Measurements from ENCODE around the gene OR2L8.

Gene OR2L8

DNA sequence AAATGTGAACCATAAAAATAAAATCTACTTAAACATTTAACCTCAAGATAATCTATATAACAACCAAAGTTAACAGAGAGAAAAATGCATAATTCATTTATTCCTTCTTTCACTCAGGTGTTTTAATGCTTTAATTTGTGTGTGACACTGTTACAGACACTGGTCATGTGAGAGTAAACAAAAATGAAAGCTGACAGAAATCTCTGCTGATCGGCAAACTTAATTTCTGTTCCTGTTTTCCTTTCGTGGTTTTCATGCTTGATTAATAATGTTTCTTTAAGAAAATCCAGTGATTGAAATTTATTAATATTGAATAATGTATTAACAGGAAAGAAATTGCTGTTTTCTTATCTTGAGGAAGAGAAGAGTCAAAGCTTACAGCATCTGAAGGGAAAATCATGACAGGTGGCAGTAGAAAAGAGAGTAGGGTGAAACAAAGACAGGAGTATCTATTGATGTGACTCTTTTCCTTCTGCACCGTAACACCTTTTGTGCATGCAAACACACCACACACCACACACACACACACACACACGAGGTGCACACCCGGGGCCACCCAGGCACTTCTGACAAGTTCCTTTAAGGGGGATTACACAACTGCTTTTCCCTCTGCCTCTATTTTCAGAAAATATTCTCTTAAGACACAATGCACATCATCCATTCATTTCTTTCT lies 18.0 kb downstream of the OR2L8 start:
- Histone ChIP-seq H3K4me3 (replicated peaks; ENCODE audit: insufficient read depth, low read length) (no peak overlapping the region), H3K27me3 (ENCODE audit: insufficient read depth, poor library complexity, severe bottlenecking) (no peaks in the 10 kb centered on the region), H3K27ac (replicated peaks) (no peak overlapping the region)
- DNase-seq (ENCODE audit: low read depth in 1 of 2, low spot score in 1 of 2) = no peak
- TF ChIP-seq, protein P1, sequence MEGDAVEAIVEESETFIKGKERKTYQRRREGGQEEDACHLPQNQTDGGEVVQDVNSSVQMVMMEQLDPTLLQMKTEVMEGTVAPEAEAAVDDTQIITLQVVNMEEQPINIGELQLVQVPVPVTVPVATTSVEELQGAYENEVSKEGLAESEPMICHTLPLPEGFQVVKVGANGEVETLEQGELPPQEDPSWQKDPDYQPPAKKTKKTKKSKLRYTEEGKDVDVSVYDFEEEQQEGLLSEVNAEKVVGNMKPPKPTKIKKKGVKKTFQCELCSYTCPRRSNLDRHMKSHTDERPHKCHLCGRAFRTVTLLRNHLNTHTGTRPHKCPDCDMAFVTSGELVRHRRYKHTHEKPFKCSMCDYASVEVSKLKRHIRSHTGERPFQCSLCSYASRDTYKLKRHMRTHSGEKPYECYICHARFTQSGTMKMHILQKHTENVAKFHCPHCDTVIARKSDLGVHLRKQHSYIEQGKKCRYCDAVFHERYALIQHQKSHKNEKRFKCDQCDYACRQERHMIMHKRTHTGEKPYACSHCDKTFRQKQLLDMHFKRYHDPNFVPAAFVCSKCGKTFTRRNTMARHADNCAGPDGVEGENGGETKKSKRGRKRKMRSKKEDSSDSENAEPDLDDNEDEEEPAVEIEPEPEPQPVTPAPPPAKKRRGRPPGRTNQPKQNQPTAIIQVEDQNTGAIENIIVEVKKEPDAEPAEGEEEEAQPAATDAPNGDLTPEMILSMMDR (IDR thresholded peaks at IDR 0.05; ENCODE audit: insufficient read depth, low read length) = no peak

DNA sequence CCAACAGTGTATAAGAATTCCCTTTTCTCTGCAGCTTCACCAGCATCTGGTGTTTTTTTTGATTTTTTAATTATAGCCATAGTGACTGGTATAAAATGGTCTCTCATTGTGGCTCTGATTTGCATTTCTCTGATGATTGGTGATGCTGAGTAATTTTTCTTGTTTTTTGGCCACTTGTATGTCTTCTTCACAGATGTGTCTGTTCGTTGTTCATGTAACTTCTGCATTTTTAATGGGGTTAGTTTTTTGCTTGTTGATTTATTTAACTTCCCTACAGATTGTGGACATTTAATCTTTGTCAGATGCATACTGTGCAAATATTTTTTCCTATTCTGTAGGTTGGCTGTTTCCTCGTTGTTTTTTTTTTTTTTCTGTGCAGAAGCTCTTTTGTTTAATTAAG lies 44.3 kb downstream of the OR2L8 start:
- no peaks in the 10 kb centered on the region for H3K27me3 ChIP-seq (ENCODE audit: insufficient read depth, poor library complexity, severe bottlenecking)
- H3K4me3 ChIP-seq (replicated peaks; ENCODE audit: insufficient read depth, low read length) = no peak overlapping the region
- no peak overlapping the region for H3K27ac ChIP-seq (replicated peaks)
- no peak for DNase-seq (ENCODE audit: low read depth in 1 of 2, low spot score in 1 of 2)
- TF ChIP-seq GABPA (IDR thresholded peaks at IDR 0.05; ENCODE audit: low read depth) = no peak
- no peak for TF ChIP-seq SPI1 (IDR thresholded peaks at IDR 0.05; ENCODE audit: borderline replicate concordance, low read depth)
- TF ChIP-seq, protein P1 (IDR thresholded peaks at IDR 0.05; ENCODE audit: insufficient read depth, low read length) = no peak
- TF ChIP-seq, protein P2, sequence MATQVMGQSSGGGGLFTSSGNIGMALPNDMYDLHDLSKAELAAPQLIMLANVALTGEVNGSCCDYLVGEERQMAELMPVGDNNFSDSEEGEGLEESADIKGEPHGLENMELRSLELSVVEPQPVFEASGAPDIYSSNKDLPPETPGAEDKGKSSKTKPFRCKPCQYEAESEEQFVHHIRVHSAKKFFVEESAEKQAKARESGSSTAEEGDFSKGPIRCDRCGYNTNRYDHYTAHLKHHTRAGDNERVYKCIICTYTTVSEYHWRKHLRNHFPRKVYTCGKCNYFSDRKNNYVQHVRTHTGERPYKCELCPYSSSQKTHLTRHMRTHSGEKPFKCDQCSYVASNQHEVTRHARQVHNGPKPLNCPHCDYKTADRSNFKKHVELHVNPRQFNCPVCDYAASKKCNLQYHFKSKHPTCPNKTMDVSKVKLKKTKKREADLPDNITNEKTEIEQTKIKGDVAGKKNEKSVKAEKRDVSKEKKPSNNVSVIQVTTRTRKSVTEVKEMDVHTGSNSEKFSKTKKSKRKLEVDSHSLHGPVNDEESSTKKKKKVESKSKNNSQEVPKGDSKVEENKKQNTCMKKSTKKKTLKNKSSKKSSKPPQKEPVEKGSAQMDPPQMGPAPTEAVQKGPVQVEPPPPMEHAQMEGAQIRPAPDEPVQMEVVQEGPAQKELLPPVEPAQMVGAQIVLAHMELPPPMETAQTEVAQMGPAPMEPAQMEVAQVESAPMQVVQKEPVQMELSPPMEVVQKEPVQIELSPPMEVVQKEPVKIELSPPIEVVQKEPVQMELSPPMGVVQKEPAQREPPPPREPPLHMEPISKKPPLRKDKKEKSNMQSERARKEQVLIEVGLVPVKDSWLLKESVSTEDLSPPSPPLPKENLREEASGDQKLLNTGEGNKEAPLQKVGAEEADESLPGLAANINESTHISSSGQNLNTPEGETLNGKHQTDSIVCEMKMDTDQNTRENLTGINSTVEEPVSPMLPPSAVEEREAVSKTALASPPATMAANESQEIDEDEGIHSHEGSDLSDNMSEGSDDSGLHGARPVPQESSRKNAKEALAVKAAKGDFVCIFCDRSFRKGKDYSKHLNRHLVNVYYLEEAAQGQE (IDR thresholded peaks at IDR 0.05; ENCODE audit: insufficient replicate concordance, low read depth) = no peak
- TF ChIP-seq POLR2AphosphoS5 (IDR thresholded peaks at IDR 0.05; ENCODE audit: low read depth) = no peak

DNA sequence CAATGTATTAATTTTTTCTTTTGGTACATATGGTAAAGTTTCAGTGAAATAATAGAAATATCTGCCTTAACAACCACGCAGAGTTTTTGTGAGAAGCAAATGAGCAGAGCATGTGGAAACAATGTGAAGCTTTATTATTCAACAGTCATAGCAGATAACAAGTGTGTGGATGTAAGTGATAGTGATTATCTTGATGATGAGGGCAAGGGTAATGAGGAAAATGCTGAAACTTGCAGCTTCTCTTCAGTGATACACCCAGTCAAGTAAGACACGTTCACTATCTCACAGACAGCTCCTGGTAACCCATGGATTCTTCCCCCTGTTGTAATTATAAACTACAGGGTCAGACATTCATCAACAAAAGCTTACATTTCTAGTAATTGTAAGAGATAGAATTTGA lies 50.2 kb downstream of the OR2L8 start:
- H3K27me3 ChIP-seq (ENCODE audit: insufficient read depth, poor library complexity, severe bottlenecking) = no peaks in the 10 kb centered on the region
- H3K27ac ChIP-seq (replicated peaks) = no peak overlapping the region
- DNase-seq (ENCODE audit: low read depth in 1 of 2, low spot score in 1 of 2) = no peak
- H3K4me3 ChIP-seq (replicated peaks; ENCODE audit: insufficient read depth, low read length) = no peak overlapping the region
- TF ChIP-seq, protein P1 (IDR thresholded peaks at IDR 0.05; ENCODE audit: insufficient read depth, low read length) = no peak
- no peak for TF ChIP-seq SPI1 (IDR thresholded peaks at IDR 0.05; ENCODE audit: borderline replicate concordance, low read depth)
- TF ChIP-seq POLR2AphosphoS5 (IDR thresholded peaks at IDR 0.05; ENCODE audit: low read depth) = no peak
- TF ChIP-seq, protein P2 (IDR thresholded peaks at IDR 0.05; ENCODE audit: insufficient replicate concordance, low read depth) = no peak
- no peak for TF ChIP-seq GABPA (IDR thresholded peaks at IDR 0.05; ENCODE audit: low read depth)
